NCI-H510A treated with DMSO at 0.1 percent for 48 hours (cell line): ENCODE measurements around the gene KRTAP10-6.
"Not testable (repeated sequence)": the region's sequence is repeated elsewhere in the genome, so short reads cannot be mapped to it uniquely, and the experiment has no call there.

Experiments
- DNase-seq: peaks from one replicate; lab custom pipeline; 2025; lab: John Stamatoyannopoulos, UW

KRTAP10-6 gene

GRCh38 chr21:44557491-44558328, 34.6 kb downstream of the KRTAP10-6 start:
- DNase-seq = no peak

DNA sequence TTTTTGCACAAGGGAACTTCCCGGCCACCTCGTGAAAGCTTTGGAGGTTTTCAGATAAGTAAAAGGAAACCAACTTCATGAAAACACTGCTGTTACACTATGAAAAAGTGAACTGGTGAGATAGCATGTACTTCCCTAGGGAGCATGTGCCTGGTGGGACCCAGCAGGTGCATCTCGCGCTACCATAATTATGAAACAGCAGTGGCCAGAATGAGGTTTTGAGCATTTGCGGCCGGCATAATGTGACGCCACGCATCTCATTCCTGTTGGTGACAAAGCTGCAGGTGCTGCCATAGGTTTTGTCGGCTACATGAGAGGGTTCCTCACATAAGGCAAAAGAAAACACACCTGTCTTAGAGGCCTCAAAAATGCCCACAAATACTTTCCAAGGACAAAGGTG, 35.4 kb downstream of the KRTAP10-6 start:
- DNase-seq = no peak

DNA sequence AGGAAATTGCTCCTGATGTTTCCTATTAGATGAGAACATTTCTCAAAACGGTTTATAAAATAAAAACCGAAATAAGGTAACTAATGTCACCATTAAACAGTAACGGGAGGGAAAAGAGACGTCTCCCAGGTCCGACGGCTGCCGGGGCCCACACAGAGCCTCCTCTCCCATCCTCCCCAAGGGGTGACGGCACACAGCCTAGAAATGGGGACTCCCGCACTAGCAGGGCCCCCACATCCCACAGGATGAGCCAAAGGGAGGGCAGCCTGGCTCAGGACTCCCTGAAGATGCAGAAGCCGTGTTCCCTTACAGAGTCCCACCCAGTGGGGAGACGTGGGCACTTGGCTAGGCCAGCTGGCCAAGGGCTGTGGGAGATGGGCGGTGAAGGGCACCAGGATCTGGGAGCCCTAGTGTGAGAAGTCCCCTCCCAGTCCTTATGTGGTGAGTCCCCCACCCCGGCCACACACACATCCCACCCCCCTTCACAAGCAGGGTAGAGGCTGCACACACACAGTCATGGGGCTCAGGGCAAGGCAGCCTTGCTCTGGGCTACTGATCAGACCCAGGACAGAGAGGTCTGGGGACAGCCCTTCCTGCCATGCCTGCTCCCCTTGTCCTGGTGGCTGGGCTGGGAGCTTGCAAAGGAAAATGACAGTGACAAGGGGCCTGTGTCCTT, 37.0 kb downstream of the KRTAP10-6 start:
- DNase-seq = no peak

DNA sequence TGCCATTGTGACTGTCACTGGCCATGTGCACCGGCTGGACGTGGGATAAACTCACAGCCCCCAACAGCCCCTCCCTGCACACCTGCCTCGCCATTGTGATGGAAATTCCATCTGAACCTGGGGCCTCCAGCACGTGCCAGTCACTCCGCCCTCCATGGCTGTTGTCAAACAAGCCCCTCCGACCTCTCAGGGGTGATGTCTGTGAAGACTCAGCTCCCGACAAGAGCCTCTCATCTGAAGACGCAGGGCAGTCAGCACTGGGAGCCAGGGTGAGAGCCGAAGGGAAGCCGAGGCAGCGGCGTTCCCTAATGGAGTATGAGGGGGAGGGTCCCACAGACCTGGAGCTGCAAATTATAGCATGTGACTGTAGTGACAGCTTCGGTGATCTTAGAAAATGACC, 39.6 kb downstream of the KRTAP10-6 start:
- DNase-seq = no peak

- DNase-seq = no peak
These were observed 40.2 kb downstream of the KRTAP10-6 start for GRCh38 chr21:44552136-44552535.

GRCh38 chr21:44551340-44551961, 40.9 kb downstream of the KRTAP10-6 start, which contains the start of gene KRTAP10-2:
Gene KRTAP10-2 (minus strand): TSS chr21:44551505. CDS start chr21:44551458, 47 bp downstream.
- no peak for DNase-seq

DNA sequence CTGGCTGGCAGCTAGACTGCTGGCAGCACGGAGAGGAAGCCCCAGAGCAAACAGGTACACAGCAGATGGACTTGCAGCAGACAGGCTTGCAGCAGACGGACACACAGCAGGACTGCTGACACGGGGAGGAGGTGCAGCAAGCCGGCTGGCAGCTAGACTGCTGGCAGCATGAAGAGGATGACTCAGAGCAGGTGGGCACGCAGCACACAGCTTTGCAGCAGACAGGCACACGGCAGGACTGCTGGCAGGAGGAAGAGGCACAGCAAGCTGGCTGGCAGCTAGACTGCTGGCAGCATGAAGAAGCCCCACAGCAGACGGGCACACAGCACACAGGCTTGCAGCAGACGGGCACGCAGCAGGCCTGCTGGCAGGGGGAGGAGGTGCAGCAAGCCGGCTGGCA, 41.5 kb downstream of the KRTAP10-6 start:
- DNase-seq = no peak

- not testable (repeated sequence) for DNase-seq
These were observed 42.0 kb downstream of the KRTAP10-6 start for GRCh38 chr21:44550285-44550684.

- no peak for DNase-seq
These were observed 42.6 kb downstream of the KRTAP10-6 start for GRCh38 chr21:44549525-44550211.

GRCh38 chr21:44548922-44549321, 43.4 kb downstream of the KRTAP10-6 start:
- no peak for DNase-seq

DNA sequence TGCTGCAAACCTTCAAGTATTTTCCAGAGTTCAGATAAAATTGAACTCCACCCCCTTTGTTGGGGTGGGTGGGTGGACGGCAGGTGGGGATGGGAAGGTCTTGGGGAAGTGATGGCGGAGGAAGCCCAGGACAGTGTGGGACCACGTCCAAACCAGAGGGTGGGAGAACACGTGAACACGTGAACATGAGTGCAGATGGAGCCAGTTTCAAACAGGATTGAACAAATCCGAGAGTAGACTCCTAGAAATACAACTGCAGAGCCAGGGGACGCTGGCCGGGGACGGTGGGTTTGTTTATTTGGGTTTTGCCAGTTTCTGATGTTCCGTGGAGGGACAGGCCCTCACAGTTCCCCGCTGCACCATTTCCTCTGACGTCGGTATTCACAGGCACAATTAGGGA, 43.9 kb downstream of the KRTAP10-6 start:
- no peak for DNase-seq

DNA sequence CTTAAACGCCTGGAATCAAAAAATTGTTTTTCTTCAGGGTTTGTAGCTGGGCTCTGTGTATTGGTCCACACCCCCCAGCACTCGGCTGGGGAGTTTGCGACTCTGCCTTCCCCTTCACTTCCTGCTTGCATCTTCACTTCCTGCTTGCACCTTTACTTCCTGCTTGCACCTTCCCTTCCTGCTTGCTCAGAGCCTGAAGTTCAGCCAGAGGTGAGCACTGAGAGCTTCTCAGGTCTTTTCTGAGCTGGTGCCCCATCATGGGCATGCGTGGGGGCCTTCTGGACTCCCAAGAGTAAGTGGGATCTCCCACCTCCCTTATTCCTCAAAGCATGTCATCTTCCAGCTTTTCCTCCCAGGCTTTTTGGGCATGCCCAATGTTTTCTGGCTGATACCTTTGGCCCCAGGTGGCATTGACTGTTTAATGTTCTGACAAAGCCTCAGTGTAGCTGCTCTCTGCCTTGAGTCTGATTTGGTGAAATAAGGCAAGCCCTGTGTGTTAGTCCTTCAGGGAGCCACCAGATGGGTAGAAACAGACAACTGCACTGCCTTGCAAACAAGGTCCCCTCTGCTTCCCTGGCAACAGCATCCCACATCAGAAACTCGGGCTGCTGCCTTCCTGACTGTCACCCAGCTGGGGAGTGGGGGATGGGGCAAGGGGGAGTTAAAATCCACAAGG, 44.5 kb downstream of the KRTAP10-6 start:
- no peak for DNase-seq

DNA sequence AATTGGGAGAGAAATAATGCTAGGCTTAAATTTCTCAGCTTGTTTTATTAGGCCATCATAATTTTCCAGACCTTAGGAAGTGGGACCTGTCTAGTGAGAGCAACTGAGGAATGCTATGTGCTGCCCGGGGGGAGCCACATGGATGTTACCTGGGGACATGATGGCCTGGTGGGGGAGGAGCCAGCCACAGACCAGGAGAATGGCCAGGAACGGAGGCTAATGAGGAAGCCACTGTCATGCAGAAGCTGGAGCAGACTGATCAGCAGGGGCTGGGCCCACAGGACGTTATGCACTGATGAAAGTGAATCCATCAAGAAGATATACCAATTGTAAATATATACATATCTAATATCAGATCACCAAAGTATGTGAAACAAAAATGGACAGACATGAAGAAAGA, 47.7 kb downstream of the KRTAP10-6 start:
- no peak for DNase-seq

GRCh38 chr21:44542716-44543115, 49.6 kb downstream of the KRTAP10-6 start:
- DNase-seq = no peak
